ENCODE measurements around the gene FLT3LG. TPM values are rescaled to one million over a fixed set of nuclear protein-coding genes. Genes with fewer than 3 reads are reported as not detected.
A peak's percentile ranks its signal among the peaks of the same experiment; 100 is the strongest.

The FLT3LG gene
- total and polyA plus RNA-seq, 9 of the 15 experiments (the other 6 are each of a cell fraction or from before 2014, with no cell fraction given), result 0.31 to 6.4 (median 1.1) TPM

DNA sequence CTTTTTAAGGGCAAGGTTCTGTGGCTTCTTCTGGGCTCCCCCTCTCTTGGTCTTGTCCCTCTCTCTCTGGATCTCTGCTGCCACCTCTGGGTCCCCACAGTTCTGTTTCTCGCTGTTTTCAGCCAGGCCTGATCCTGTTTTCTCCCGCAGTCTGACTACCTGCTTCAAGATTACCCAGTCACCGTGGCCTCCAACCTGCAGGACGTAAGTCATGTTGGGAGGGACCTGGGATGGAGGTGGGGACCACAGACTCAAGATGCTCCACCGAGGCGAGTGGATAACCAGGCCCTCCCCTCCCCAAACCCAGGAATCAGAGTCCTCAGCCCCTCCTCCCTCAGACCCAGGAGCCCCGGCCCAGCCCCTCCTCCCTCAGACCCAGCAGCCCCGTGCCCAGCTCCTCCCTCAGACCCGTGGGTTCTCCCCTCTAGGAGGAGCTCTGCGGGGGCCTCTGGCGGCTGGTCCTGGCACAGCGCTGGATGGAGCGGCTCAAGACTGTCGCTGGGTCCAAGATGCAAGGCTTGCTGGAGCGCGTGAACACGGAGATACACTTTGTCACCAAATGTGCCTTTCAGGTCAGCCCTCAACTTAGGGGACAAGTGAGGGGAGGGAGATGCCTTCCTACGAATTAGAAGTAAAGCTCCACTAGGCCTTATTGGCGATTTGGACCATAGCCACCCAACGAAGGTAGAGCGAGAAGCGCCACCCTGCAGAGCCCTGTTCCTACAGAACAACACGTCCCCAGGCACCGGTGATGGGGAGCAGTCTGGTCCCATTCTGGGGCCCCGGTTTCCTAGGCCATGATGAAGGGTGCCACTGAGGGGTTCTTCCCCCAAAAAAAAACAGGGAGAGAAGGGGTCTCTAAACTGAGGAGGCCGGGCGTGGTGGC, 2.2 kb downstream of the FLT3LG start (continued):
- TF ChIP-seq, protein P1, sequence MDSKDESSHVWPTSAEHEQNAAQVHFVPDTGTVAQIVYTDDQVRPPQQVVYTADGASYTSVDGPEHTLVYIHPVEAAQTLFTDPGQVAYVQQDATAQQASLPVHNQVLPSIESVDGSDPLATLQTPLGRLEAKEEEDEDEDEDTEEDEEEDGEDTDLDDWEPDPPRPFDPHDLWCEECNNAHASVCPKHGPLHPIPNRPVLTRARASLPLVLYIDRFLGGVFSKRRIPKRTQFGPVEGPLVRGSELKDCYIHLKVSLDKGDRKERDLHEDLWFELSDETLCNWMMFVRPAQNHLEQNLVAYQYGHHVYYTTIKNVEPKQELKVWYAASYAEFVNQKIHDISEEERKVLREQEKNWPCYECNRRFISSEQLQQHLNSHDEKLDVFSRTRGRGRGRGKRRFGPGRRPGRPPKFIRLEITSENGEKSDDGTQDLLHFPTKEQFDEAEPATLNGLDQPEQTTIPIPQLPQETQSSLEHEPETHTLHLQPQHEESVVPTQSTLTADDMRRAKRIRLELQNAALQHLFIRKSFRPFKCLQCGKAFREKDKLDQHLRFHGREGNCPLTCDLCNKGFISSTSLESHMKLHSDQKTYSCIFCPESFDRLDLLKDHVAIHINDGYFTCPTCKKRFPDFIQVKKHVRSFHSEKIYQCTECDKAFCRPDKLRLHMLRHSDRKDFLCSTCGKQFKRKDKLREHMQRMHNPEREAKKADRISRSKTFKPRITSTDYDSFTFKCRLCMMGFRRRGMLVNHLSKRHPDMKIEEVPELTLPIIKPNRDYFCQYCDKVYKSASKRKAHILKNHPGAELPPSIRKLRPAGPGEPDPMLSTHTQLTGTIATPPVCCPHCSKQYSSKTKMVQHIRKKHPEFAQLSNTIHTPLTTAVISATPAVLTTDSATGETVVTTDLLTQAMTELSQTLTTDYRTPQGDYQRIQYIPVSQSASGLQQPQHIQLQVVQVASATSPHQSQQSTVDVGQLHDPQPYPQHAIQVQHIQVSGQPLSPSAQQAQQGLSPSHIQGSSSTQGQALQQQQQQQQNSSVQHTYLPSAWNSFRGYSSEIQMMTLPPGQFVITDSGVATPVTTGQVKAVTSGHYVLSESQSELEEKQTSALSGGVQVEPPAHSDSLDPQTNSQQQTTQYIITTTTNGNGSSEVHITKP (IDR thresholded peaks at IDR 0.05; ENCODE audit: partially characterized antibody), result peak; percentile 81
- TF ChIP-seq ZFP1 (CRISPR knock-in tag; IDR thresholded peaks at IDR 0.05) (no peak), ZNF12 (CRISPR knock-in tag; IDR thresholded peaks at IDR 0.05) (no peak), MBD2 (IDR thresholded peaks at IDR 0.05; ENCODE audit: borderline replicate concordance, low read depth) (no peak), ZNF263 (CRISPR knock-in tag; IDR thresholded peaks at IDR 0.05; ENCODE audit: borderline replicate concordance) (peak; percentile 38; the same call in 1 of the 2 replicates), SRSF9 (IDR thresholded peaks at IDR 0.05; ENCODE audit: borderline replicate concordance, low read depth, low read length) (no peak), STAG1 (CRISPR knock-in tag; IDR thresholded peaks at IDR 0.05; ENCODE audit: borderline replicate concordance) (no peak), RBM34 (IDR thresholded peaks at IDR 0.05; ENCODE audit: borderline replicate concordance, insufficient read depth, low read length) (no peak), ZNF197 (CRISPR knock-in tag; IDR thresholded peaks at IDR 0.05; ENCODE audit: low read depth) (no peak), CHD1 (IDR thresholded peaks at IDR 0.05; ENCODE audit: low read length) (no peak), MAZ (CRISPR knock-in tag; conservative IDR thresholded peaks at IDR 0.05 in 1 of 2, IDR thresholded peaks at IDR 0.05 in 1 of 2) (peak in 1 of 2 experiments; percentile 53; a peak in 2 of 4 replicates), C11orf30 (IDR thresholded peaks at IDR 0.05; ENCODE audit: low read depth) (no peak), RB1 (IDR thresholded peaks at IDR 0.05; ENCODE audit: low read depth) (0 out of 2 replicates have a peak, but pooled peaks have one; percentile 39), RFX5 (IDR thresholded peaks at IDR 0.05; ENCODE audit: low read depth, low read length) (no peak), SMC3 (conservative IDR thresholded peaks at IDR 0.05; ENCODE audit: insufficient read depth, low read depth, low read length) (peak; percentile 43), GATAD2B (IDR thresholded peaks at IDR 0.05; ENCODE audit: borderline replicate concordance) (no peak), RBFOX2 (IDR thresholded peaks at IDR 0.05; ENCODE audit: low read depth, low read length) (0 out of 2 replicates have a peak, but pooled peaks have one; percentile 24), ARNT (IDR thresholded peaks at IDR 0.05) (no peak), RNF2 (IDR thresholded peaks at IDR 0.05) (no peak)
- TF ChIP-seq, protein P2, sequence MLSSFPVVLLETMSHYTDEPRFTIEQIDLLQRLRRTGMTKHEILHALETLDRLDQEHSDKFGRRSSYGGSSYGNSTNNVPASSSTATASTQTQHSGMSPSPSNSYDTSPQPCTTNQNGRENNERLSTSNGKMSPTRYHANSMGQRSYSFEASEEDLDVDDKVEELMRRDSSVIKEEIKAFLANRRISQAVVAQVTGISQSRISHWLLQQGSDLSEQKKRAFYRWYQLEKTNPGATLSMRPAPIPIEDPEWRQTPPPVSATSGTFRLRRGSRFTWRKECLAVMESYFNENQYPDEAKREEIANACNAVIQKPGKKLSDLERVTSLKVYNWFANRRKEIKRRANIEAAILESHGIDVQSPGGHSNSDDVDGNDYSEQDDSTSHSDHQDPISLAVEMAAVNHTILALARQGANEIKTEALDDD (IDR thresholded peaks at IDR 0.05), result 0 out of 2 replicates have a peak, but pooled peaks have one; percentile 42
- TF ChIP-seq, protein P3, sequence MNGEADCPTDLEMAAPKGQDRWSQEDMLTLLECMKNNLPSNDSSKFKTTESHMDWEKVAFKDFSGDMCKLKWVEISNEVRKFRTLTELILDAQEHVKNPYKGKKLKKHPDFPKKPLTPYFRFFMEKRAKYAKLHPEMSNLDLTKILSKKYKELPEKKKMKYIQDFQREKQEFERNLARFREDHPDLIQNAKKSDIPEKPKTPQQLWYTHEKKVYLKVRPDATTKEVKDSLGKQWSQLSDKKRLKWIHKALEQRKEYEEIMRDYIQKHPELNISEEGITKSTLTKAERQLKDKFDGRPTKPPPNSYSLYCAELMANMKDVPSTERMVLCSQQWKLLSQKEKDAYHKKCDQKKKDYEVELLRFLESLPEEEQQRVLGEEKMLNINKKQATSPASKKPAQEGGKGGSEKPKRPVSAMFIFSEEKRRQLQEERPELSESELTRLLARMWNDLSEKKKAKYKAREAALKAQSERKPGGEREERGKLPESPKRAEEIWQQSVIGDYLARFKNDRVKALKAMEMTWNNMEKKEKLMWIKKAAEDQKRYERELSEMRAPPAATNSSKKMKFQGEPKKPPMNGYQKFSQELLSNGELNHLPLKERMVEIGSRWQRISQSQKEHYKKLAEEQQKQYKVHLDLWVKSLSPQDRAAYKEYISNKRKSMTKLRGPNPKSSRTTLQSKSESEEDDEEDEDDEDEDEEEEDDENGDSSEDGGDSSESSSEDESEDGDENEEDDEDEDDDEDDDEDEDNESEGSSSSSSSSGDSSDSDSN (IDR thresholded peaks at IDR 0.05; ENCODE audit: borderline replicate concordance in 1 of 2, low read depth in 2 of 2, low read length in 2 of 2), result 0 out of 4 replicates have a peak, but pooled peaks of 1 of the 2 experiments have one; percentile 6
